GM12891 (cell line): ENCODE data around the gene SLC13A3.

Source experiments
- DNase-seq: peaks from one replicate; pipeline ENCODE4 v3.0.0; 2011; ENCODE audit warnings: low spot score; ENCODE audit not compliant: insufficient read length
- FAIRE-seq: peaks from 2 replicates; lab custom pipeline; 2011; peaks lifted over from hg19 to GRCh38; lab: Jason Lieb, UNC
- PAX5 ChIP-seq: IDR thresholded peaks from 2 replicates; pipeline ENCODE4 v1.6.1; 2011; ENCODE audit warnings: low read length, moderate library complexity, mild to moderate bottlenecking; ENCODE audit not compliant: insufficient read depth, severe bottlenecking
- POLR2A ChIP-seq: IDR thresholded peaks from 2 replicates; pipeline ENCODE4 v1.6.1; 2011; ENCODE audit warnings: low read depth, low read length, control low read depth
- POLR2AphosphoS5 ChIP-seq: IDR thresholded peaks from 2 replicates; pipeline ENCODE4 v1.6.1; 2011; ENCODE audit warnings: low read depth, low read length, control low read depth
- POU2F2 ChIP-seq: IDR thresholded peaks from 2 replicates; pipeline ENCODE4 v1.6.1; 2011; ENCODE audit warnings: low read depth, mild to moderate bottlenecking, control low read depth, low read length, moderate library complexity
- SPI1 ChIP-seq: IDR thresholded peaks from 2 replicates; pipeline ENCODE4 v1.6.1; 2011; ENCODE audit warnings: low read depth, low read length, control low read depth
- TAF1 ChIP-seq: IDR thresholded peaks from 2 replicates; pipeline ENCODE4 v1.6.1; 2011; ENCODE audit warnings: low read depth, low read length, control low read depth

The SLC13A3 gene

GRCh38 chr20:46539113-46539512 lies 112.1 kb downstream of the SLC13A3 start:
- FAIRE-seq (no peak), DNase-seq (no peak)
- TF ChIP-seq SPI1 (no peak), PAX5 (no peak), TAF1 (no peak), POLR2AphosphoS5 (no peak), POU2F2 (no peak), POLR2A (no peak)

GRCh38 chr20:46530640-46531039 lies 120.6 kb downstream of the SLC13A3 start:
- no peak for DNase-seq
- no peak for TF ChIP-seq POLR2AphosphoS5
- TF ChIP-seq SPI1: no peak
- no peak for TF ChIP-seq POU2F2
- TF ChIP-seq TAF1: no peak
- no peak for TF ChIP-seq PAX5
- no peak for TF ChIP-seq POLR2A
- no peak for FAIRE-seq

DNA sequence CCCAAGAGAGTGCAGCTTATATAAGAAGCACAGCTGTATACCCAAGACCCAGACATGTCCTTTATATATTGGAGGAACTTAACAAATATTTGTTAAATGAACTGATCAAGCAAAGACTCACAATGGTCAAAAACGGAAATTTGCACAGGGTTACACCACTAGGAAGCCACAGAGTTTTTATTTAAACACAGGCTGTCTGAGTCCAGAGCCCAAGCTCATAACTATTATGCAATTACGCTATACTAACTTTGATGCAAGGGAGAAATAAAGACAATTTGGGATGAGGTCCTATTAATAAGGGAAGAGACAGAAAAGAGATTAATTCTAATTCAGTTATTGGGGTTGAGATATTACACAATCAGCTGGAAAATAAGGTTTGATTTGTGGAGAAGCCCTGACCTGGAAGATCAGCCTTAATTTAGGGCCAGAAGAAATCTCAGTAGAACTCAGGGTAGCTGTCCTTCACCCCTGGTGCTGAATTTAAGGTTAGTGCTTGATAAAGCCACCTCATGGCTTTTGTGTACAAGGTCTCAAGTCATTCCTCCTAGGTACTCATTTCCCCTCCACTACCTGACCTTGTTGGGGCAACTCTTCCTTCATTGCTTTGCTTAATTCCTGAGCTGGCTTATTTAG lies 127.4 kb downstream of the SLC13A3 start:
- FAIRE-seq: no peak
- no peak for DNase-seq
- no peak for TF ChIP-seq SPI1
- TF ChIP-seq TAF1: no peak
- TF ChIP-seq PAX5: no peak
- TF ChIP-seq POLR2AphosphoS5: no peak
- no peak for TF ChIP-seq POU2F2
- no peak for TF ChIP-seq POLR2A

DNA sequence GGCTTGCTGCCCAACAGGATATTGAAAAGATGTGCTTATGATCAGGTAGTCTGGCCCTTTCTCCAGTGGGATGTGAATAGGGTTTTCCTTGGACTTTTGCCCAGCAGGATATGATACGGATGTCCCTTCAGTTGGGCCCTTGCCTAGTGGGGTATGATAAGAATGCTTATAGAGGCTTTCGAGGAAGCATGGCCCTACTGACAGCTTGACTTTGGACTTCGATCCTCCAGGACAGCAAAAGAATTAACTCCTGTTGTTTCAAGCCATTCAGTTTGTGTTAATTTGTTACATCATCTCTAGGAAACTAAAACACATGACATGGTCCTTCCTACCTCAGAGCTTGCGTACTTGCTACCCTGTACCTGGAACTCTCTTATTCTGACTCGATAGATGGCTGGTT lies 128.2 kb downstream of the SLC13A3 start:
- no peak for FAIRE-seq
- DNase-seq: no peak
- TF ChIP-seq POU2F2 (no peak), POLR2A (no peak), POLR2AphosphoS5 (no peak), SPI1 (no peak), PAX5 (no peak)

DNA sequence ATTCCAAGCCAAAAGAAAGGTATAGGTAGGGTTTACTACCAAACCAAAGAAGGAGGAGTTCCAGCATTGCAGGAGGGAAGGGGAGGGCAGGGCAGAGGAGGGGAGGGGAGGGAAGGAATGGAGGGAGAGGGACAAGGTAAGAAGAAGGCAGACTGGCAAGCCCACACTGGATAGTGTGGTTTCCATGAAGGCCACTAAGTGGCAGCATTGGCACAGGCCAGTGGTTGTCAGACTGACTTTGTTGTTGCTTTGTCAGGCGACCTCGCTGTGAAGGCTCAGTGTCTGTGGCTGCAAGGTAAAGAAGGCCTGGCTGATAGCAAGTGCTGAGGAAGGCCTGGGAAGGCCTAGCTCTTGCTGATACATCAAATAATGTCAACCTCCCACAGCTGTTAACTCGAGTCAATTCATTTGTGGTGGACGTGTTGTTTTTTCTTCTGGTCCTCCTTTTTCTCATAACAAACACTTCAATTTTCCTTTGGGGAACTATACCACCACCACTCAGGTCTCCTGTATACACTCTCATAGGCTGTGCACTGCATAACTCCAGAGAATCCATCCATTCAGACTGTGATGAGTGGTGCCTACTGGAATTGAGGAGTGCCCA lies 130.2 kb downstream of the SLC13A3 start:
- no peak for DNase-seq
- TF ChIP-seq SPI1: no peak
- TF ChIP-seq POLR2A: no peak
- no peak for TF ChIP-seq POU2F2
- no peak for TF ChIP-seq TAF1
- peak; percentile 86 for FAIRE-seq

GRCh38 chr20:46520540-46520939 lies 130.7 kb downstream of the SLC13A3 start:
- DNase-seq (no peak), FAIRE-seq (no peak)
- TF ChIP-seq SPI1 (no peak), POLR2A (no peak)

GRCh38 chr20:46519471-46520068 lies 131.7 kb downstream of the SLC13A3 start:
- FAIRE-seq (no peak), DNase-seq (no peak)
- TF ChIP-seq SPI1: no peak
- TF ChIP-seq PAX5: no peak
- TF ChIP-seq POLR2AphosphoS5: no peak
- no peak for TF ChIP-seq POU2F2
- TF ChIP-seq TAF1: no peak
- no peak for TF ChIP-seq POLR2A

DNA sequence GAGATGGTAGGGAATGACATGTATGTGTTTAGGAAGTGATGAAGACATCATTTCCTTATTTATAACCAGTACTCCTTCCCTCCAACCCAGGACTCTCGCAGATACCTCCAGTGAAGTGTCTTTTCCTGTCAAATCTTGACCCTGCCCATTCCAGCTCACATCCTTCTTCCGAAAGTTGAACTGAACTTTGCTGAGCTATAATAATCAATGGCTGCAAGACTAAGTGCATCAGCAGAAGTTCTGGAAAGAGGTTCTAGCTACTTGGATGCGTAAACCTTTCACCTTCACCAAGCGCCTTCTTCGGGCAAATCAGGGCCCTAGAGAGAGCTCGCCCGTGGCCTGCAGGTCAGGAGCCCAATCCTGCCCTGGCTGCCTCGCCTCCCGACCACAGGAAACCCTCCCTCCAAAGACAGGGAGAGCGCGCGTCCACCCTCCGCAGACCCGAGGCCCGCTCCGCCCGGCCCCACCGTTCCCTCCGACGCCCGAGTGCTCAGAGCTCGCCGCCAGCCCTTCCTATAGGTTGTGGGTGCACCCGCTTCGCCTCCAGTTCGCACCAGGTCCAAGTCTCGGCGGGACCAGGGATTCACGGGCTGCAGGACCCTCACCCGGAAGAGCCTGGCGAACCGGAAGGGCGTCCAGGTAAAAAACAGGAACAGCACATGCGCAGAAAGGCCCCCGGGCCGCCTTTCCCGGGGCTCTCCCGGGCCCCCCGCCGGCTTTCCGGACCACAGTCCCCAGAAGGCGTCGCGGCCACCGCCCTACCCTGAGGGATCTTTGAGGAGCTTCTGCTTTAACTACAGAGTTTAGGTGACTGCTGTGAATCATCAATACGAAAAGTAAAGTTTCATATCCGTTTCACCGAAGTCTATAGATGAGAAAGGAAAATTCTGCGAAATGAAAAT lies 138.1 kb downstream of the SLC13A3 start, which contains the start of gene ZNF334:
ZNF334 (minus strand) TSS at position 617 of the 902 bp plus-strand sequence. CDS start 1,457 bp downstream, outside the sequence.
- FAIRE-seq (peak; percentile 55), DNase-seq (peak; percentile 39)
- TF ChIP-seq SPI1 (0 out of 2 replicates have a peak, but pooled peaks have one; percentile 15), POU2F2 (no peak)

GRCh38 chr20:46509523-46509922 lies 141.7 kb downstream of the SLC13A3 start:
- DNase-seq: no peak
- FAIRE-seq: no peak
- TF ChIP-seq PAX5: no peak
- no peak for TF ChIP-seq POLR2AphosphoS5
- TF ChIP-seq TAF1: no peak
- no peak for TF ChIP-seq SPI1
- TF ChIP-seq POLR2A: no peak
- TF ChIP-seq POU2F2: no peak
